ENCODE data around the gene ESYT3.
"Not testable (repeated sequence)": the region's sequence is repeated elsewhere in the genome, so short reads cannot be mapped to it uniquely, and the experiment has no call there.

ESYT3 gene

GRCh38 chr3:138494607-138494929, 60.2 kb downstream of the ESYT3 start:
- no peak for DNase-seq

DNA sequence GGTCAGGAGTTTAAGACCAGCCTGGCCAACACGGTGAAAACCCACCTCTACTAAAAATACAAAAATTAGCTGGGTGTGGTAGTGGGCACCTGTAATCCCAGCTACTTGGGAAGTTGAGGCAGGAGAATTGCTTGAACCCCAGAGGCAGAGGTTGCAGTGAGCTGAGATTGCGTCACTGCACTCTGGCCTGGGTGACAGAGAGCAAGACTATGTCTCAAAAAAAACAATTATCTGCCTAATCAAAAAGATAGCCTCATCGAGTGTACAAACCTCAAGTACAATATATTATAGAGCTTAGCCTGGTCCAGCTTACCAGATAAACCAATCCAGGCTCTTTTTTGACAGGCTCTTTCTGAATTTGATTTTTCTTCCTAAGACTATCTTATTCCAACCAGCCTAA, 61.2 kb downstream of the ESYT3 start:
- DNase-seq = not testable (repeated sequence)

DNA sequence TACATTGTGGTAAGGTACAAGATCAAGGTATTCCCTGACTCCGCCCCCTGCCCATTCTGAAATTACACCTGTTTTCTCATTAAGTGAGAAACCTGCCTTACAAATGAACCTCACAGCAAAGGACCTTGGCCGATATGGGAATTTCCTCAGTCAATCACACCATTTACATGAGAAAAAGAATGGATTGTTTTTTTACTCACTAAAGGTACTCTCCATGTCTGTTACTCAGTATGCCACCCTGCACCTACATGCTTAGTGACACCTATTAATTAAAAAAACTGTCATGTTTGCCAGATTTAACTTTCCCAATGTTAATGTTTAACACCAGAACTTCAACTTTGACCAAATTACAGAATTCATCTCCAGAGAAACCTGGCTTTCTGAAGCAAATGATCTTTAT, 62.0 kb downstream of the ESYT3 start:
- no peak for DNase-seq

DNA sequence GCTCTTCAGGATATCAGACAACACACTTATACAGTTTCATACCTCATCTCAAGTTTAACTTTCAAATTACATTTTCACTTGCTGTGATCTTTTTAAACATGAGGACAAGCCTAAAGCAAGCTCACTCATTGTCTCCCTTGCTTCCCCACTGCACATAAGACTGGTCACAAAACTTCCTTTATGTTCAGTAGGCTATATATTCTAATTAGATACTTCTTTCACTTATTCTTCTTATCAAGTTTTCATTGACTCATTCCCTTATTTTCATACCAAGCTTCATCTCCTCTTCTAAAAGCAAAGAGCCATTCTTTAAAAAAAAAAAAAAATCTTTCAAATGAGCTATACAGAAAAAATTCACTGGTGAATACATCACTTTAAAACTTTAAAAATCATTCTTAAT, 62.6 kb downstream of the ESYT3 start:
- no peak for DNase-seq

- DNase-seq = no peak
Observed at GRCh38 chr3:138497851-138498250, 63.4 kb downstream of the ESYT3 start.

- no peak for DNase-seq
Observed at GRCh38 chr3:138498991-138499390, 64.6 kb downstream of the ESYT3 start.

- no peak for DNase-seq
Observed at GRCh38 chr3:138507524-138507923, 73.1 kb downstream of the ESYT3 start.

- DNase-seq = no peak
Observed at GRCh38 chr3:138509586-138509985, 75.2 kb downstream of the ESYT3 start.

DNA sequence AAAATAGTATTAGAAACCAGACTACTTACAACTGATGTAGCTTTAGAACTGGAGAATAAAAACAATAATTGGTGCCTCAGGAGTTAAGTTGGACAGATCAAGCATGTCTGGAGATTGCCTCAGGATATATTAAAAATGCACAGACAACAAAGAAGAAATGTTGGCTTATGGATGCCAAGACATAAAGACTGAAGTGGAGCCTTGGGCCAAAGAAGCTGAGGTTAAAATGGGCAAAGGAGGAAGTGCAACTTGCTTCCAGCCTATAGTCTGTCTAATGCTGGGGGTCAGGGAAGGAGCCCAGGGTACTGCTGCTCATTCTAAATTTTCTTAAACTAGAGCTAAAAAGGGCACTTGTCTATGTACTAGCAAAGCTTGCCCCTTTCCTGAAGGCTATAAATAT, 77.5 kb downstream of the ESYT3 start:
- no peak for DNase-seq

DNA sequence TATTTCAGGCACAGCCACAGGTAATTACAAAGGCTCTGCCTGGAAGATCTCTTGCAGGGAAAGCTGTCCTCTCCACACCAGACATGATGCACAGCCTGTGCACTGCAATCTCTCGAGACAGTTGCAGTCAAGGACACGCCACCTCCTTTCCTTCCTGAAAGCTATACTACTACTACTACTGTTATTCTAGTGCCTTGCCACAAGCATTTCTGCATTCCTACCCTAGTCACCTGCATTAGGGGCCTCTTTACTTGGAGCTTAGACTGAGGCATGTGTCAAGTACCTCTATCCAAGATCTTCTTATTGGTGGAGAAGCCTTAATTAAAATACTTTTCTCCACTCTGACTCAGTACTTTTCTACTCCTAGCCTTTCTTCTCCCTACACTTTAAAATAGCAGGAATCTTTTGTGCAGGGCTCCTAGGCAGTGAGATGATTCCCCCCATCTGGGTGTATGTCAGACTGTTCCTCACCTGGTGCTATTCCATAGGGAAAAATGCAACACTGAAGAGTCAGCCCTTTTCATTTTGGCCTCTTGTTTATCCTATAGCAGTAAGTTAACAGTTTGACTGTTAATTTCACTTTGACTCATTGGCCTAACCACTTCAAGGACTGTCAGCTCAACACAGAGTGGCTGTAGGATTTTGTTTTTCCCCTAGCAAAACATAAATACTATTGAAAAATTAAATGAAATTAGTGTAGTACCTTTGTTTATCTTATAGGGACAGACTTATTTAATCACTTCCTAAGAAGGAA, 78.9 kb downstream of the ESYT3 start:
- DNase-seq = no peak

GRCh38 chr3:138521445-138521844, 87.0 kb downstream of the ESYT3 start:
- not testable (repeated sequence) for DNase-seq

Measured in NCI-H2081 (cell line).